WERI-Rb-1 (cell line): Measurements from ENCODE around the gene TFAP2A.

Experiments
- DNase-seq: peaks from one replicate; pipeline ENCODE4 v3.0.0-alpha.2; 2020
- H3K27ac ChIP-seq: fragments of 250-450 bp; sonication (Bioruptor Pico); 2 replicates; pipeline ENCODE4 v1.5.1; 2020; ENCODE audit warnings: mild to moderate bottlenecking, moderate library complexity
- H3K27me3 ChIP-seq: fragments of 250-450 bp; sonication (Bioruptor Pico); 2 replicates; pipeline ENCODE4 v1.5.1; 2021; ENCODE audit warnings: mild to moderate bottlenecking, low read depth, moderate library complexity; ENCODE audit not compliant: insufficient read depth, severe bottlenecking
- H3K36me3 ChIP-seq: fragments of 250-450 bp; sonication (Bioruptor Pico); 2 replicates; pipeline ENCODE4 v1.5.1; 2020; ENCODE audit warnings: mild to moderate bottlenecking, moderate library complexity
- H3K4me3 ChIP-seq: 2 replicates; pipeline ENCODE4 v1.5.1; 2011; ENCODE audit warnings: low read depth, mild to moderate bottlenecking, control low read depth, low read length
- H3K9me3 ChIP-seq: fragments of 250-450 bp; sonication (Bioruptor Pico); 2 replicates; pipeline ENCODE4 v1.5.1; 2021; ENCODE audit warnings: mild to moderate bottlenecking, moderate library complexity; ENCODE audit not compliant: severe bottlenecking
- TF ChIP-seq, protein P1 (sequence below): IDR thresholded peaks from 2 replicates; pipeline ENCODE4 v1.5.1; 2011; ENCODE audit warnings: low read depth, mild to moderate bottlenecking, control low read depth, inconsistent platforms, low read length

Gene TFAP2A

GRCh38 chr6:10412461-10413261 is 2.2 kb downstream of the TFAP2A start:
- H3K4me3 ChIP-seq = peak overlapping the region; percentile 80
- TF ChIP-seq, protein P1, sequence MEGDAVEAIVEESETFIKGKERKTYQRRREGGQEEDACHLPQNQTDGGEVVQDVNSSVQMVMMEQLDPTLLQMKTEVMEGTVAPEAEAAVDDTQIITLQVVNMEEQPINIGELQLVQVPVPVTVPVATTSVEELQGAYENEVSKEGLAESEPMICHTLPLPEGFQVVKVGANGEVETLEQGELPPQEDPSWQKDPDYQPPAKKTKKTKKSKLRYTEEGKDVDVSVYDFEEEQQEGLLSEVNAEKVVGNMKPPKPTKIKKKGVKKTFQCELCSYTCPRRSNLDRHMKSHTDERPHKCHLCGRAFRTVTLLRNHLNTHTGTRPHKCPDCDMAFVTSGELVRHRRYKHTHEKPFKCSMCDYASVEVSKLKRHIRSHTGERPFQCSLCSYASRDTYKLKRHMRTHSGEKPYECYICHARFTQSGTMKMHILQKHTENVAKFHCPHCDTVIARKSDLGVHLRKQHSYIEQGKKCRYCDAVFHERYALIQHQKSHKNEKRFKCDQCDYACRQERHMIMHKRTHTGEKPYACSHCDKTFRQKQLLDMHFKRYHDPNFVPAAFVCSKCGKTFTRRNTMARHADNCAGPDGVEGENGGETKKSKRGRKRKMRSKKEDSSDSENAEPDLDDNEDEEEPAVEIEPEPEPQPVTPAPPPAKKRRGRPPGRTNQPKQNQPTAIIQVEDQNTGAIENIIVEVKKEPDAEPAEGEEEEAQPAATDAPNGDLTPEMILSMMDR = no peak
- H3K27ac ChIP-seq = no peak overlapping the region
- peaks cover 16% of the 10 kb centered on the region for H3K9me3 ChIP-seq
- DNase-seq = no peak
- no peaks in the 10 kb centered on the region for H3K36me3 ChIP-seq
- H3K27me3 ChIP-seq = peaks cover 70% of the 10 kb centered on the region

DNA sequence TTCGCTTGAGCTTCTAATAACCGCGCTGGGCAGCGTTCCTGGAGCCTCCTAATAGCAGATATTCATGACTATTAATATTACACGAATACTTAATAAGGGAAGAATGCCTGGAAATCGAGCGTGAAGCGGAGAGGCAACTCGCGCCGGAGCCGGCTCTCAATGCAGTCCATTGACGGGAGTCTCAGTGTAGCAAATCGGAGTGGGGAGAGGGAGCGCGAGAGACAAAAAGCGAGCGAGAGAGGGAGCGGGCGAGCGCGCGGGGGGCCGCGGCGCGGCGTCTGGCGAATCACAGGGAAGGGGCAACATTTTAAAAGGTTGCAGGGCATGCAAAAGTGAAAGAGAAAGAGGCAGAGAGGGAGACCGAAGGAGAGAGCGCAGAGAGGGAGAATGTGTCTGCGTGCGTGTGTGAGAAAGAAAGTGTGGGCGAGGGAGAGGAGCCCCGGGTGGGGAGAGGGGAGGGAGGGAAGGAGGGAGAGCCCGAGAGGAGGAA is 2.9 kb downstream of the TFAP2A start:
- Histone ChIP-seq H3K36me3 (no peaks in the 10 kb centered on the region), H3K27ac (no peak overlapping the region; the same call in 1 of the 2 replicates), H3K9me3 (peaks cover 16% of the 10 kb centered on the region), H3K27me3 (peaks cover 64% of the 10 kb centered on the region), H3K4me3 (peak overlapping the region; percentile 80)
- DNase-seq = no peak
- TF ChIP-seq, protein P1 = no peak

GRCh38 chr6:10411131-10411970 is 3.5 kb downstream of the TFAP2A start:
- peak overlapping the region; percentile 80 for H3K4me3 ChIP-seq
- TF ChIP-seq, protein P1 = no peak
- H3K27me3 ChIP-seq = peaks cover 57% of the 10 kb centered on the region
- H3K36me3 ChIP-seq = no peaks in the 10 kb centered on the region
- DNase-seq = no peak
- H3K9me3 ChIP-seq = peaks cover 16% of the 10 kb centered on the region
- H3K27ac ChIP-seq = no peak overlapping the region; the same call in 1 of the 2 replicates

DNA sequence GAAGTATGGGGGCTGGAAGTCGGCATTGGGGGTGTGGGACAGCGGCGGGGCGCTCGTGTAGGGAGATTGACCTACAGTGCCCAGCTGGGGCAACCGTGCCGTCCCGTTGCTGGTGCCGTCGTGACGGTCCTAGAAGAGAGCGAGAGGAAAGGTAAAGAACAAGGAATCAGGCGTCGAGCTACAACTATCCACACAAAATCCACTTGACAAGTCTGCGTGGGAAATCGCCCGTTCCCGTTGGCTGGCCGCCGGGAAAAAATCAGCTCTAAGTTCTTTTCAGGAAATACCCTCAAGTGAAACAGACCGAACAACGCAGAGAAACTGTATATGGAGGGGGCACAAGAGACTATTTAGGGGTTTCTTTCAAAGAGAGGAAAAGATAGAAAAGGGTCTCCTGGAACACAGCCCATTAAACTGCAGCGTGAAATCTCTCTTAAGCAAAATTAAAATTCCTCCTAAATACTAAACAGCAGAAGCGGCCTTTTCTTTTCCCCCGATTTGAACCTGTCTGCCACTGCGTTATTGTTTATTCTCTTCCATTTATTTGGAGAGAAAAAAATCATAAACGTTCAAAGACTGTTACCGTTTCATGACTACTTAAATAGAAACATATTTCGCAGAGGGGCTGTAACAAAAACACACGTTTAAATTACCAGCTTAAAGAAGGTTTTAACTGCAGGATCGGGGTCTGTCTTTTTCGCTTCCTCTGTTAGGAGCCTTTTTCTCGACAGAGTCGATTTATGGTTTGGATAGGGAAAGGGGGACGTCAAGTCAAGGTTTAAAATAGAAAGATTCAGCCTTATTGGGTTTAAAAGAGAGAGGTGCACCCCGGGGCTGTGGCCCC is 4.4 kb downstream of the TFAP2A start:
- TF ChIP-seq, protein P1 = no peak
- Histone ChIP-seq H3K27me3 (peaks cover 48% of the 10 kb centered on the region), H3K4me3 (no peak overlapping the region), H3K9me3 (peaks cover 16% of the 10 kb centered on the region), H3K36me3 (no peaks in the 10 kb centered on the region), H3K27ac (no peak overlapping the region)
- no peak for DNase-seq

- TF ChIP-seq, protein P1 = no peak
- H3K27me3 ChIP-seq = peaks cover 41% of the 10 kb centered on the region
- no peak overlapping the region for H3K27ac ChIP-seq
- no peak overlapping the region for H3K4me3 ChIP-seq
- no peaks in the 10 kb centered on the region for H3K36me3 ChIP-seq
- peaks cover 16% of the 10 kb centered on the region for H3K9me3 ChIP-seq
- no peak for DNase-seq
Observed at GRCh38 chr6:10409731-10410206, 5.1 kb downstream of the TFAP2A start.
